Measurements from ENCODE around the gene FOXK2. TPM values are rescaled to one million over a fixed set of nuclear protein-coding genes. Genes with fewer than 3 reads are reported as not detected.

FOXK2 gene
- total RNA-seq, 4 donors from 2014 or later, result 27.0 to 51.6 (median 45.3) TPM

DNA sequence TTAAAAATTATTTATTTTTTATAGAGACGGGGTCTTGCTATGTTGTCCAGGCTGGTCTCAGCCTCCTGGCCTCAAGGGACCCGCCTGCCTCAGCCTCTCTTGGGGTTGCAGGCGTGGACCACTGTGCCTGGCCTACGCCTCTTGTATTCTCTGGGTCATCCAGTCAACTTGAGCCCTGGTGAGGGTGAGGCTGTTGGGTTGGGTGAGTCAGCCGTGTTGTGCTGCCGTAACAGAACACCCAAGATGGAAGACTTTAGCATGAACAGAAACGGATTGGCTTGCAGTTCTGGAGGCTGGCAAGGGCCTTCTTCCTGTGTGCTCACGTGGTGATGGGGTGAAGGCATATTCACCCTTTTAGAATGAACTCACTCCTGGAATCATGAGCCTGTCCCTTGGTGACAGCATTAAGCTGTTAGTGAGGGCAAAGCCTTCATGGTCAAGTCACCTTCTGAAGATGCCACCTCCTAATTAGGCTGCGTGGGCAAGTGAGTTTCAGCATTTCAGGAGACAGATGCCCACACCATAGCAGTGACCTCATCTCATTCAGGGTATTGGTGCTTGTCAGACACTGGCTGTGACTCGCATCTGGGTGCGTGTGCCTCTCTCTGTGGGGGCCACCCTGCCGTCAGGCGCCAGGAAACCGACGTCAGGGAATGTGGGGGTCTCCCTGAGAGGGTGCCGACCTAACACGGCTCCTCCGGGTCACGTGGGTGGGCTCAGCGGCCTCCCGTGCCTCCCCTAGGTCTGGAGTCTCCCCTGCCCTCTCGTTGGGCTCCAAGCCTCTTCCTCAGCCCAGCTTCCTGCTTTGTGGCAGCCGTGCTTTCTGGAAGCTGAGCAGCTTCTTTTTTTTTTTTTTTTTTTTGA lies 79.0 kb downstream of the FOXK2 start:
- TF ChIP-seq EP300 (IDR thresholded peaks at IDR 0.05), result no peak
- TF ChIP-seq POLR2A (IDR thresholded peaks at IDR 0.05; ENCODE audit: low read depth), result no peak
- TF ChIP-seq, protein P1, sequence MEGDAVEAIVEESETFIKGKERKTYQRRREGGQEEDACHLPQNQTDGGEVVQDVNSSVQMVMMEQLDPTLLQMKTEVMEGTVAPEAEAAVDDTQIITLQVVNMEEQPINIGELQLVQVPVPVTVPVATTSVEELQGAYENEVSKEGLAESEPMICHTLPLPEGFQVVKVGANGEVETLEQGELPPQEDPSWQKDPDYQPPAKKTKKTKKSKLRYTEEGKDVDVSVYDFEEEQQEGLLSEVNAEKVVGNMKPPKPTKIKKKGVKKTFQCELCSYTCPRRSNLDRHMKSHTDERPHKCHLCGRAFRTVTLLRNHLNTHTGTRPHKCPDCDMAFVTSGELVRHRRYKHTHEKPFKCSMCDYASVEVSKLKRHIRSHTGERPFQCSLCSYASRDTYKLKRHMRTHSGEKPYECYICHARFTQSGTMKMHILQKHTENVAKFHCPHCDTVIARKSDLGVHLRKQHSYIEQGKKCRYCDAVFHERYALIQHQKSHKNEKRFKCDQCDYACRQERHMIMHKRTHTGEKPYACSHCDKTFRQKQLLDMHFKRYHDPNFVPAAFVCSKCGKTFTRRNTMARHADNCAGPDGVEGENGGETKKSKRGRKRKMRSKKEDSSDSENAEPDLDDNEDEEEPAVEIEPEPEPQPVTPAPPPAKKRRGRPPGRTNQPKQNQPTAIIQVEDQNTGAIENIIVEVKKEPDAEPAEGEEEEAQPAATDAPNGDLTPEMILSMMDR (IDR thresholded peaks at IDR 0.05), result no peak
- TF ChIP-seq POLR2AphosphoS5 (IDR thresholded peaks at IDR 0.05), result no peak
- Histone ChIP-seq H3K4me3 (no peak overlapping the region), H3K36me3 (peaks cover 25 to 85% (median 63%) of the 10 kb centered on the region in 4 donors), H3K27ac (replicated peaks in 1 of 4) (no peak overlapping the region), H3K4me1 (peaks cover 9 to 31% (median 22%) of the 10 kb centered on the region in 4 donors), H3K27me3 (no peaks in the 10 kb centered on the region), H3K9me3 (no peaks in the 10 kb centered on the region)
- WGBS, result 82% methylated on average over 18 of the region's 23 CpGs
- DNase-seq (ENCODE audit: extremely low spot score), result no peak
- intact Hi-C loops (cut with DNase I), result no loop called here

DNA sequence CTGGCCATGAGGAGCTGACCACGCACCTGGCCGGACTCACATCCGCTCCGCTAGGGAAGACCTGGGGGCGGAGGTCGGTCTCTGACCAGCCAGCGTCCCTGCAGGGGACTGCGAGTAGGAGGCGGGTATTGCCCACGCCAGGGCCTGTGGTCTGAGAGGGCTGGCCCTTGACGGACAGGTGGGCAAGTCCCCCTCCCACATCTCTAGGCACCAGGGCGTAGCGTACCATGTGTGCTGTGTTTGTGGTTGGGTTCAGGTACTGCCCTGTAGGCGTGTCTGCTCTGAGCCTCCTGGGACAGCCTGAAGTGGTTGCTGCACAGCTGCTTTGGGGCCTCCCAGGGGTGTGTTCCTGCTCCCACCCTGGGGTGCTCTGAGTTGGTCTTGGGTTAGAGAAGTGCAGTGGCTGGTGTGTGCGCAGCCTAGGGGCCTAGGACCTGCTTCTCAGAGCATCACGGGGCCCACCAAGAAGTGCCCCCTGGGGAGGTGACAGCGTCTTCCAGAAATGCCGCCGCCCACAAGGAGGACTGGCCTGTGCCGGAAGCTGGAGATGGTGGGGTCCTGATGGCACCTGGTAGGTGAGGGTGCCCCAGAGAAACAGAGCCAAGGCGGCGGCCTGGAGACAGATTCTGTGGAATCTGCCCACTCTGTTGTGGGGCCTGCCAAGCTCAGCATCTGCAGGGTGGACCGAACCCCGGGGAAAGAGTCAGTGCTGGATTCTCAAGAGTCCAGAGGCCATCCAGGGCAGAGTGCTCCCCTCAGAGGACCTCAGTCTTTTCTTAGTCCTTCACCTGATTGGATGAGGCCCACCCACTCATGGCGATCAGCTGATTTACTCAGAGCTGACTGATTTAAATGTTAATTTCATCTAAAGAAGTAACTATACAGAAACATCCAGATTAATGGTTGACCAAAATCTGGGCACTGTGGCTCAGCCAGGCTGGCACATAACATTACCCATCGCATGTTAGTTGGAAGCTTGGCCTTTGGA lies 80.4 kb downstream of the FOXK2 start:
- Histone ChIP-seq H3K36me3 (peaks cover 25 to 97% (median 76%) of the 10 kb centered on the region in 4 donors), H3K9me3 (no peaks in the 10 kb centered on the region), H3K27me3 (no peaks in the 10 kb centered on the region), H3K27ac (replicated peaks in 1 of 4) (no peak overlapping the region), H3K4me1 (peaks cover 5 to 21% (median 9%) of the 10 kb centered on the region in 4 donors), H3K4me3 (no peak overlapping the region)
- intact Hi-C loops (cut with DNase I), result no loop called here
- no peak for DNase-seq (ENCODE audit: extremely low spot score)
- WGBS, result 97% methylated on average over 21 of the region's 26 CpGs
- TF ChIP-seq POLR2AphosphoS5 (IDR thresholded peaks at IDR 0.05), result no peak

DNA sequence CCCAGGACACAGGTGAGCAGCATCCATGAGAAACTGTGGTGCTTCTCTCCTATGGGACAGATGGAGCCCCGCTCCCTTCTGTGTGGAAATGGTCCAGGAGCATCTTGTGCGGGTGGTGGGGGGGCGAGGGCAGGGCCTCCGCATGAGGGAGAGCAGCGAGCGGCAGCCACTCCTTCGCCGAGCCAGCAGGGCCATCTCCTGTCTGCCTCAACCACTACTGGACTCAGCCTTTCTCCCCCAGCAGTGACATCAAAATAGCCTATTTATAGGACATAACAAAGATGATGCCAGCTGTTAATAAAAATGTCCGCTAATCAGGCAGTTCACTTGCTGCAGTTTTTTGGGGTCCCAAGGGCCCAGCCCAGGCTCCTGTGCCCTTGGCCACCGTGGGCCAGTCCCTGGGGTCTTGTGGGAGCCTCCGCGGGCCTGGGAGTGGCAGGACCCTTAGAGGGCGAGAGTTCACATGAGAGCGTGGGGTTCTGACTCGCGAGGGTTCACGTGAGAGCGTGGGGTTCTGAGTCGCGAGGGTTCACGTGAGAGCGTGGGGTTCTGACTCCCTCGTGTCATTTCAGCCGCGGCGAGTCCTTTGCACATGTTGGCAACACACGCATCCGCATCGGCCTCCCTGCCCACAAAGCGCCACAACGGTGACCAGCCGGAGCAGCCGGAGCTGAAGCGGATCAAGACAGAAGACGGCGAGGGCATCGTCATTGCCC lies 81.4 kb downstream of the FOXK2 start:
- 93% methylated on average over 36 of the region's 37 CpGs for WGBS
- Histone ChIP-seq H3K27me3 (no peaks in the 10 kb centered on the region), H3K9me3 (no peaks in the 10 kb centered on the region), H3K4me1 (peaks cover 5 to 13% (median 9%) of the 10 kb centered on the region in 4 donors), H3K36me3 (peaks cover 20 to 96% (median 76%) of the 10 kb centered on the region in 4 donors), H3K4me3 (no peak overlapping the region), H3K27ac (replicated peaks in 1 of 4) (no peak overlapping the region)
- no peak for DNase-seq (ENCODE audit: extremely low spot score)
- TF ChIP-seq EP300 (IDR thresholded peaks at IDR 0.05) (no peak), POLR2AphosphoS5 (IDR thresholded peaks at IDR 0.05) (no peak), POLR2A (IDR thresholded peaks at IDR 0.05; ENCODE audit: low read depth) (no peak)
- TF ChIP-seq, protein P1 (IDR thresholded peaks at IDR 0.05), result no peak
- intact Hi-C loops (cut with DNase I), result no loop called here

DNA sequence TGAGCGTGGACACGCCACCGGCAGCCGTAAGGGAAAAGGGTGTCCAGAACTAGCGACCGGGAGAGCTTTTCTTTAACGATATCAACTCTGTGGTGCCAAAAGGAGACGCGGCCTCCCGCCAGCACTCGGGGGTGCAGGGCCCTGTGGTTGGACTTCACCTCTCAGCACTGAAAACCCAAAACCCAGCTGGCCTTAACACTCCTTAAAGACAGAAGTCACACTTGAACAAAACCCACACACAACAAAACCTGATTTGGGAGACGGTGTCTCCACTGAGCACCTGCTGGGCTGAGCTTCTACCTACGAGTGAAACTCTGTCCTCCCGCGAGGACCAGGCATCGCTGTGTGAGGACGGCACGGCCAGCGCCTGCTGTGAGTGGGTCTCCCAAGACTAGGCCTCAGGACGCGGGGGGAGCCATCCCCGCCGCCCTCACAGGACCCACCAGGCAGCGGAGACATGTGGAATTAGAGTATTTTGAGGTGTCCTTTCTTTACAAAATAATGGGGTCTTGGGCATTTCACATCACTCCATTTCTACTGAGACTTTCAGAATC lies 82.0 kb downstream of the FOXK2 start:
- intact Hi-C loops (cut with DNase I), result no loop called here
- Histone ChIP-seq H3K9me3 (no peaks in the 10 kb centered on the region), H3K27me3 (no peaks in the 10 kb centered on the region), H3K27ac (replicated peaks in 1 of 4) (no peak overlapping the region), H3K4me1 (peaks cover 5 to 13% (median 9%) of the 10 kb centered on the region in 4 donors), H3K36me3 (peaks cover 20 to 96% (median 76%) of the 10 kb centered on the region in 4 donors), H3K4me3 (no peak overlapping the region)
- DNase-seq (ENCODE audit: extremely low spot score), result no peak
- TF ChIP-seq EP300 (IDR thresholded peaks at IDR 0.05), result no peak
- TF ChIP-seq, protein P1 (IDR thresholded peaks at IDR 0.05), result no peak
- no peak for TF ChIP-seq POLR2A (IDR thresholded peaks at IDR 0.05; ENCODE audit: low read depth)
- TF ChIP-seq POLR2AphosphoS5 (IDR thresholded peaks at IDR 0.05), result no peak
- WGBS, result 92% methylated on average over 21 of the region's 24 CpGs

Data from esophagus muscularis mucosa (tissue), 4 donors.